Activated T-helper 2 cell treated with anti-CD3 and anti-CD28 coated beads, Interferon-gamma antibody, Interleukin-2, Interleukin-4, amounts not matched to agents 10 μg/mL and 5 μg/mL and 100 μg/mL, durations not matched to agents 14 hours and 24 hours and 36 hours (primary cell): ENCODE measurements around the gene GFRA4. TPM values are rescaled to one million over a fixed set of nuclear protein-coding genes. Genes with fewer than 3 reads are reported as not detected.

Experiments used
- DNase-seq: peaks from one replicate; pipeline ENCODE4 v3.0.0; 2021; ENCODE audit warnings: low spot score
- H3K27ac Mint-ChIP-seq: one replicate; pipeline ENCODE4 v1.8.0; 2021; ENCODE audit warnings: mixed read lengths
- H3K27me3 Mint-ChIP-seq: one replicate; pipeline ENCODE4 v1.8.0; 2021; ENCODE audit warnings: low read depth, mixed read lengths
- H3K36me3 Mint-ChIP-seq: one replicate; pipeline ENCODE4 v1.8.0; 2021; ENCODE audit warnings: low read depth, mixed read lengths
- H3K4me1 Mint-ChIP-seq: one replicate; pipeline ENCODE4 v1.8.0; 2021; ENCODE audit warnings: low read depth, mixed read lengths
- H3K4me3 Mint-ChIP-seq: one replicate; pipeline ENCODE4 v1.8.0; 2021; ENCODE audit warnings: low read depth, mild to moderate bottlenecking, moderate library complexity, mixed read lengths
- H3K9me3 Mint-ChIP-seq: one replicate; pipeline ENCODE4 v1.8.0; 2021; ENCODE audit warnings: mixed read lengths
- intact Hi-C: fragments of 100-400 bp; cut with micrococcal nuclease; formaldehyde crosslinking; loops from one replicate; pipeline ENCODE4 v1.15.1; 2023
- total RNA-seq: library from RNA; stranded (reverse); gene quantifications from 2 replicates; pipeline ENCODE4 v1.2.3, GENCODE V29; 2022

GFRA4 gene
- total RNA-seq, 1 donor from 2014 or later: not detected

DNA sequence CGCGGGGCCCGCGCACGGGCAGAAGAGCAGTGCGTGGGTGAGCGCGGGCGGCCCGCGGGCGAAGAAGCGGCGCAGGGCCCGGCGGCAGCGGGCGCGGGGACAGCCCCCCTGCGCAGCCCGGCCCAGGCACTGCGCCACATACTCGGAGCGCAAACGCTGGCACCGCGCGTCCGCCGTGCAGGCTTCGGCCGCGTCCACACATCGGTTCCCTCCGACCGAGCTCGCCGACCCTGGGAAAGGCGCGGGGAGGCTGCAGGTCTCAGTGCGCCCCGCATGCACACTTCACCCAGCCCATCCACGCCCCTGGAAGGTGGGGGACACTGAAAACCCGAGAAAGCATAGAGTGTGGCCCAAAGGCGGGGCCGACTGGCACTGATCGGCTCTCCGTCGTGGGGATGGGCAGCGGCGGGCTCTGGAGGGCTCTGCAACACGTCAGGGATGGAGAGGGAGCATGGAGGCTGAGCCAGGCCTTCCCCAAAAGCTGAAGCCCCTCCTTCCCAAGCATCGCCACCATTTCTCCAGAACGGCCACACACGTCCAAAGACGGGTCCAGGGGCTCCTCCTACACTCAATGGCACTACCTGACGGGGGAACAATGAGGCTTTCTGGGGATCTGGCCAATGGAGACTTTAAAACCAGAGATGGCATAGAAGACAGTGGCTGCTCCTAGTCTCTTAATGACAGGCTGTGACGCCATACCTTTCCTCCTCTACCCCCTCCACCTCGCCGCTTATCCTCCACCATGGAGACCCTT is 2.0 kb downstream of the GFRA4 start:
- Mint-ChIP-seq H3K27me3 (peaks cover 43% of the 10 kb centered on the region), H3K4me3 (no peak overlapping the region), H3K9me3 (no peaks in the 10 kb centered on the region), H3K4me1 (peaks cover 14% of the 10 kb centered on the region), H3K36me3 (no peaks in the 10 kb centered on the region), H3K27ac (no peak overlapping the region)
- intact Hi-C loops: no loop called here
- no peak for DNase-seq

GRCh38 chr20:3660262-3661059 is 2.7 kb downstream of the GFRA4 start:
- Mint-ChIP-seq H3K9me3 (no peaks in the 10 kb centered on the region), H3K27me3 (peaks cover 44% of the 10 kb centered on the region), H3K36me3 (no peaks in the 10 kb centered on the region), H3K27ac (no peak overlapping the region), H3K4me3 (no peak overlapping the region), H3K4me1 (peaks cover 8% of the 10 kb centered on the region)
- no peak for DNase-seq
- intact Hi-C loops: no loop called here

GRCh38 chr20:3659492-3660261 is 3.5 kb downstream of the GFRA4 start:
- no peak for DNase-seq
- intact Hi-C loops: no loop called here
- Mint-ChIP-seq H3K9me3 (no peaks in the 10 kb centered on the region), H3K27me3 (peaks cover 43% of the 10 kb centered on the region), H3K36me3 (no peaks in the 10 kb centered on the region), H3K4me3 (no peak overlapping the region), H3K4me1 (peaks cover 7% of the 10 kb centered on the region), H3K27ac (no peak overlapping the region)

- H3K4me3 Mint-ChIP-seq: no peak overlapping the region
- H3K27me3 Mint-ChIP-seq: peaks cover 41% of the 10 kb centered on the region
- DNase-seq: no peak
These were observed 4.3 kb downstream of the GFRA4 start for GRCh38 chr20:3658716-3659491.

DNA sequence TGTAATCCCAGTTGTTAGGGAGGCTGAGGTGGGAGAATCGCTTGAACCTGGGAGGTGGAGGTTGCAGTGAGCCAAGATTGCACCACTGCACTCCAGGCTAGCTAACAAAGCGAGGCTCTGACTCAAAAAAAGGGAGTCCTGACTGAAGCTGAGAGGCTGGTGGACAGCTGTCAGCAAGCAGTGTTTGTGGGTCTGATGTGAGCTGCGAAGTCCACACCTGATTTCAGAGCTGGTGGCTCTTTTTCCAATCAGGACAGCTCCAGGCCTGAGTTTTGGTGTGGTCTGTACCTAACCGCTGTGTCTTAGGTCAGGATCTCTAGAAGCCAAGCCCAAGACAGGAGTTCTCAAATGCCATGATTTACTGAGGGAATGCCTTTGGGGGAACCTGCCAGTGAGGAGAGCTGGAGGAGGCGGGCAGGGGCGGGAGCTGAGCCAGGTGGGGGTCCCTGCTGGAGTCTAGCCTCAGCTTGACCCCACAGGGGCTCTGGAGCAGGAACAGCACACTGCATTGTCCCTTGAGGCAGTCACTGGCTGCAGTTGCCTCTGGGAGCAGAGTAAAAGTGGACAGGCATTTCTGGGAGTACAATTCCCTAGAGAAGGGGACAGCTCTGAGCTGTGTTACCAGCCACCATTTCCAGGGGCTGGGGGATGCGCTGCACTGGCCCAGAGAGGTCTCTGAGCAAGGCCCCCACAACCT is 5.0 kb downstream of the GFRA4 start:
- DNase-seq: no peak
- Mint-ChIP-seq H3K36me3 (no peaks in the 10 kb centered on the region), H3K4me1 (peaks cover 8% of the 10 kb centered on the region), H3K27me3 (peaks cover 38% of the 10 kb centered on the region), H3K4me3 (no peak overlapping the region), H3K27ac (no peak overlapping the region), H3K9me3 (no peaks in the 10 kb centered on the region)
- intact Hi-C loops: no loop called here

More at GRCh38 chr20:3658716-3659491, 4.3 kb downstream of the GFRA4 start:
- no peaks in the 10 kb centered on the region for H3K9me3 Mint-ChIP-seq
- peaks cover 7% of the 10 kb centered on the region for H3K4me1 Mint-ChIP-seq
- intact Hi-C loops: no loop called here
- H3K36me3 Mint-ChIP-seq: no peaks in the 10 kb centered on the region
- no peak overlapping the region for H3K27ac Mint-ChIP-seq

DNA sequence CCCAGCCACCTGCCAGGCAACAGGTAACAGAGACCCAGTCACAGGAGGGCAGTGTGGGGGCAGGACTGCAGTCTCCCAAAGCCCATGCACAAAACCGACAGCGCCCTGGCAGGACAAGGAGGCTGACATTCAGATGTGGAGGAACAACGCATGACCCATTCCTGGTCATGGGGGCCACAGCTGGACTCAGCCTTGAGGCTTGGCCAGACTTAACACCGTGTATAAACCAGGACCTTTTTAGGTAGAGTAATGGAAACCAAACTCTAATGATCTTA is 8.1 kb downstream of the GFRA4 start:
- no peaks in the 10 kb centered on the region for H3K36me3 Mint-ChIP-seq
- peaks cover 14% of the 10 kb centered on the region for H3K4me1 Mint-ChIP-seq
- H3K9me3 Mint-ChIP-seq: no peaks in the 10 kb centered on the region
- peaks cover 20% of the 10 kb centered on the region for H3K27me3 Mint-ChIP-seq
- H3K27ac Mint-ChIP-seq: no peak overlapping the region
- intact Hi-C loops: no loop called here
- no peak for DNase-seq
- no peak overlapping the region for H3K4me3 Mint-ChIP-seq

DNA sequence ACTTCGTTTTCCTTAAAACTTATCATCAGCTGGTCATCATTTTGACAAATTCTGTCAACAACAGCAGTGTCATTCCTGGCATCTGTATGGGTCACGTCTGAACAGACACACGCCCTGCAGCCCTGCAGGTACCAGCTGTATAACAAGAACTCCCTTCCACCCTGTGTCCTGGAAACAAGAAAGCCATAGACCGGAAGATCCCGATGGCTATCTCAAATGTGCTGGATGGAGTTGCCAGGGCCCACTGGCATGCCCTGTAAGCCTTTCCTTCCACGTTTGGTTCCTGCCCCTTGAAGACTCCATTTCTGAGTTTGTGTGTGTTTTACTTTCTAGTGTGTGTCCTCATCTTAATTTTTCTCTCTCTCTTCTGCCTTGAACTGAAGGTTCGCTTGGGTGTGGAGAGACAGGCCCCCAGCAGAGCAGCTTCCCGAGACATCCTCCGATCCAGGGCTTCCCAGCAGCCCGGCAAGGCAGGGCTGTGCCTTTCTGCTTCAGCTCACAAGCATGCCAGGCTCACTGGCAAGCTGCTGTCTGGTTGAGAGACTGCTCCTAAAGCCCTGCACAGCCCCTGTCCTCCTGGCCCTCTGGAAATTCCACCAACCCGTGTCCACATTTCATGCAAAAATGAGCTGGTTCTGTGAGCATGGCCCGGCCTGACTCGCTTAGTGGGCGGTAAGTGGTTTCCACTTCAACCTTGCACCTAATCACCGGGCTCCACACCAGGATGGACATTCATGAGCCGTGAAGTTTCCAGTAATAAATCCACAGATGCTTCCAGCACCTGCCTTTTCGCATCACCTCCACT is 8.7 kb downstream of the GFRA4 start:
- Mint-ChIP-seq H3K27me3 (peaks cover 14% of the 10 kb centered on the region), H3K36me3 (no peaks in the 10 kb centered on the region), H3K4me3 (no peak overlapping the region), H3K27ac (no peak overlapping the region), H3K4me1 (peaks cover 14% of the 10 kb centered on the region), H3K9me3 (no peaks in the 10 kb centered on the region)
- no peak for DNase-seq
- intact Hi-C loops: no loop called here

DNA sequence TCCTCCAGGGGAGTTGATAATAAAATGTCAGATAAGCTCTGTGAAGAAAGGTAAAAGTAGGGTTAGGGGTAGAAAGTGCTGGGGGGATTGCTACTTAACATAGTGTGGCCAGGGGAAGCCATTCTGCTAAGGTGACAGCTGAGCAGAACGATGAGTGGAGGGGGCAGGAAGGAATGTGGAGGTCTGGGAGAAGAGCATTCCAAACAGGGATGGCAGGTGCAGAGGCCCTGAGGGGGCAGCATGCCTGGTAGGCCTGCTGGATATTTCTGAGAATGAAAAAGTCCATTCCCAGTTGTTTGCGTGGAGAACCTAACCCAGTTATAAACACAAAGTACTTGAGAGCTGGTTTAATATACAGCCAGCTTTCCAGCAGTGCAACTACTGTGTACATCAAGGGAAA is 9.3 kb downstream of the GFRA4 start:
- H3K9me3 Mint-ChIP-seq: no peaks in the 10 kb centered on the region
- H3K4me3 Mint-ChIP-seq: no peak overlapping the region
- H3K27ac Mint-ChIP-seq: no peak overlapping the region
- DNase-seq: no peak
- H3K4me1 Mint-ChIP-seq: peaks cover 11% of the 10 kb centered on the region
- no peaks in the 10 kb centered on the region for H3K36me3 Mint-ChIP-seq
- peaks cover 10% of the 10 kb centered on the region for H3K27me3 Mint-ChIP-seq
- intact Hi-C loops: no loop called here

DNA sequence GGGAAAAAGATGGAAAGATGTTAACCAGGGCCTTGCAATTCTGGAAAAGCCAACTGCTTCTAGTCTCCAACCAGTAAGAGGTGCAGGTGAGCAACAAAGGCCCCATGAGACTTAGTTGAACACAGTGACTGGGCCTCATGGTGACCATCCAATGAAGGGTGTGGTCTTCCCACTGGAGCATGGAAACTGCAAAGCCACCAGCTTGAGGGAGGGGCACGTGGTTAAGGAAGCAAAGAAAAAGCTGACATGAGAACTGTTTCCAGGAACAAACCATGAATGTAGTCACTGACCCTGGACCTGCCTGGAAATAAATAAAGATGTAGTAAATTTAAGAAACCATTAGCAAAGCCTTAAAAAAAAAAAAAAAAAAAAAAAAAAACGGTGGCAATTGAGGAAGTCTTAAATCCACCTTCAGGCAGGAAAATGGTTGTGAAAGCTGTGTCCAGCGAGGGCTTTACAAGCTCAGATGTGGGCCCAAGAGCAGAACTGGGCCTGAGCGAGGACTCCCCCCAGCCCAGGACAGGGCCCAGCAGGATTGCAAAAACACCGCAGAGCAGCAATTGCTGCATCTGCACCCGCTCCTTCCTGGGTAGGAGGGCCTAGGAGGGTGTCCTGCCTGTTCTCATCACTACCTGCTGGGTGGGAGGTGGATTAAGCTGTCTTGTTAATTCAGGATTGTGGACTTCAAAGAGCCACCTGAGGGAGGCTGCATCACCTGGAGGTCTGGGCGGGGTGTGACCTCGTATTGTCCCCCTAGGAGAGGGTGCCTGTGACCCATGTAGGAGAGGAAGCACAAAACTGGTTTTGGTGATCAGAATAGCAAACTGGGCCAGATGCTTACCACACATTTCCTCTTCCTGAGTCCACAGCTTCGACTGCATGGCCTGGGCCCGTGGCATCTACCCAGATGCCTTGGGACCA is 10.3 kb downstream of the GFRA4 start:
- Mint-ChIP-seq H3K27ac (no peak overlapping the region), H3K4me3 (no peak overlapping the region), H3K27me3 (peaks cover 6% of the 10 kb centered on the region), H3K36me3 (no peaks in the 10 kb centered on the region), H3K9me3 (no peaks in the 10 kb centered on the region), H3K4me1 (peaks cover 7% of the 10 kb centered on the region)
- no peak for DNase-seq
- intact Hi-C loops: no loop called here

- H3K9me3 Mint-ChIP-seq: no peaks in the 10 kb centered on the region
- H3K27ac Mint-ChIP-seq: no peak overlapping the region
- peaks cover 7% of the 10 kb centered on the region for H3K4me1 Mint-ChIP-seq
- H3K27me3 Mint-ChIP-seq: peaks cover 4% of the 10 kb centered on the region
- H3K36me3 Mint-ChIP-seq: no peaks in the 10 kb centered on the region
- DNase-seq: no peak
- intact Hi-C loops: no loop called here
- H3K4me3 Mint-ChIP-seq: no peak overlapping the region
These were observed 11.0 kb downstream of the GFRA4 start for GRCh38 chr20:3652221-3652620.
